NAMALWA (cell line): ENCODE measurements around the gene ING3.
"Not testable (repeated sequence)": the region's sequence is repeated elsewhere in the genome, so short reads cannot be mapped to it uniquely, and the experiment has no call there.

ENCODE experiments used
- DNase-seq: peaks from one replicate; pipeline ENCODE4 v3.0.0-alpha.2; 2015; ENCODE audit warnings: low spot score

Gene ING3

DNA sequence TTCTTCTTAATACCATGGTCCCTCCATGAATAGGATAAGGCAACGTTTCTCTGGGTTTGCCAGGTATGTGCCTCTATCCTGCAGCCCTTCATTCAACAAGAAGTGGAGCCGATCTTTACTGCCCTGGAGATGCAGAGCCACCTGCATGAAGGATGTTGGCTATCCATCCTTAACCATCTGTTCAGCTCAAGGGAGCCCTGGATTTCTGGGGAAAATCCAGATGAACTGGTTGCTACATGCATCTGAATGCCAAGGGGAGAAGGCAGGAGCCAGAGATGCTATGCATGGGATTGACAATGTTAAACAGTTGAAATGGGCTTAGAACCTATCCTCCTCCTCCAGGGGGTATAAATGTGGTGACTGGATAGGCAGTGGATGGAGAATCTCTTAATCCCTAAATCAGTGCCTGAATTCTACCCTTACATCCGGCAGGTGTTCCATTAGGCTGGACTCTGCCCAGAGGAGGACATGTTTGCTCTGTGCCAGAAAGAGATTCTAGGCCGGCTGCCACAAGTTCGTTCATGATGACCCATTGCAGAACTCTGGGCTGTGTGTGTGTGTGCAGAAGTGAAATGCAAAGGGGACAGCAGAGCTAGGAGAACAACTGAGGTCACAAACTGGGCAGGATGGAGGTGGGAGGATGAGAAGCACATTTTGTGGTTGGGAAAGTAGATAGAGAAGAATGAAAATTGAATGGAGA is 53.6 kb downstream of the ING3 start:
- DNase-seq, result no peak

DNA sequence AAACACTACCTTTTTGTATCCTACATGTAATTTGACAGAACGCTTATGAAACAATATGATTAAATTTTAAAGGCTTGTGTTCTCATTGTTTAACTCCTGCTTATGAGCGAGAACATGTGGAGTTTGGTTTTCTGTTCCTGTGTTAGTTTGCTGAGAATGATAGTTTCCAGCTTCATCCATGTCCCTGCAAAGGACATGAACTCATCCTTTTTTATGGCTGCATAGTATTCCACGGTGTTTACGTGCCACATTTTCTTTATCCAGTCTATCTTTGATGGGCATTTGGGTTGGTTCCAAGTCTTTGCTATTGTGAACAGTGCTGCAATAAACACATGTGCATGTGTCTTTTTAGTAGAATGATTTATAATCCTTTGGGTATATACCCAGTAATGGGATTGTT is 54.5 kb downstream of the ING3 start:
- not testable (repeated sequence) for DNase-seq

DNA sequence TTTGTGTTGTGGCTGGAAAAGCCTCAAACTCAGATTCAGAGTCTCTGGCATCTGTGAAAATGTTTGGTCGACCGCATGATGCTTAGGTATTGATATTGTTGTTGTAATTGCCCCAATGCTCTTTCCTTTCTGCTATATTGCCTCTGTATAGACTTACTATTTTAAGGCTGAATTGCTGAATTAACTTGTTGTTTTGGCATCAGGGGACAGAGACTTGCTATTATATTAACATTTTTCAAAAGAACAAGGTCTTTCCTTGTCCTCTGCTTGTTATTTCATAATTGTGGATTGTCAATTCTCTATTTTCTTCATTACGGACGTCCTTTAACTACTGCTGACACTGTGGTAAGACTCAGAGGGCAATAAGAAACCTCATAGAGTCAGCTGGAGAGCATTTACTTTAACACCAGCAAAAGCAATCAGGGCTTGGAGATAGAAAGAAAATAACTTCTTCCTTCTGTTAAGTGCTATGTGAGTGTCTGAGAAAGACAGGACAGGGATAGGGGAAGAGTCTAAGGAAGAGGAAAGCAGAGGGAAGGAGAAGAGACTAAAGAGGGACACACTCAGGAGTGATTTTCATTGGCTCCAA is 55.5 kb downstream of the ING3 start:
- DNase-seq, result no peak

- DNase-seq, result no peak
These were observed 56.2 kb downstream of the ING3 start for GRCh38 chr7:121006711-121007315.

- no peak for DNase-seq
These were observed 58.2 kb downstream of the ING3 start for GRCh38 chr7:121008816-121009215.

- no peak for DNase-seq
These were observed 60.8 kb downstream of the ING3 start for GRCh38 chr7:121011401-121011800.

- DNase-seq, result no peak
These were observed 61.7 kb downstream of the ING3 start for GRCh38 chr7:121012170-121012874.

- DNase-seq, result no peak
These were observed 62.3 kb downstream of the ING3 start for GRCh38 chr7:121012919-121013318.

DNA sequence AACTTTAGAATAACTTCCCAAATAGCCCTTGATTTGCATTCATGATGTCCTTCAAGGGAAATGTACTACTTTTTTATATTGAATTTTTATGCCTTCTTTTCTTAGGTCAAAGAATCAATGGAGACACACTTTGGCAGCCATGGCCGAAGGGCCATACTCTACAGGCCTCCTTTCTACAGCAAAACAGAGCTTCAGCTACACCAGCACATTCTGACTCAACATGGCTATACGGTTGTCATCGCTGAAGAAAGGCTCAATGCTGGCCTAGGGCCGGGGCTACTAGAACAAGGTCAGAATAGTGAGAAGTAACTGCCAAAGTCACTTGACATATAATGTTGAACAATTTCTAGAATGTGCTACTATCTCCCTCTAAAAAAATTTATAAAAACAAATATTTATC is 65.0 kb downstream of the ING3 start:
- DNase-seq, result no peak

- DNase-seq, result no peak
These were observed 66.4 kb downstream of the ING3 start for GRCh38 chr7:121016966-121017365.

DNA sequence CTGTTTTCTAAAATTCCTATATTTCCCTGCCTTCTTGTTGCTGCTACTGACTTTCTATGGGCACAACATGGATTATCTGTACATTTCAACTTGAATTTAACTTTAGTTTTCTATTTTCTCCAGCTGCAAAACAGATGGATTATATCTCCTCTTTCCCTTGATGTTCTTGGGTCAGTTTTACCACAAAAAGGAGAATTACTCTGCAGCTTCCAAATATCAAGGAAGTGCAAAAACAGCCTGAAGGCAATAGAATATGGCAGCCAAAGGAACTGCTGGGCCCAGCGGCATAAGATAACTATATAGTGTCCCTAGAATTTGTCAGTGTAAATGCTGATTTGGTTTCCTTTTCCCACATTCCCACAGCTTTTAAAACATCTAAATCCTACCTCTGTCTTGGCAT is 67.0 kb downstream of the ING3 start:
- DNase-seq, result no peak

- no peak for DNase-seq
These were observed 68.4 kb downstream of the ING3 start for GRCh38 chr7:121019018-121019417.

DNA sequence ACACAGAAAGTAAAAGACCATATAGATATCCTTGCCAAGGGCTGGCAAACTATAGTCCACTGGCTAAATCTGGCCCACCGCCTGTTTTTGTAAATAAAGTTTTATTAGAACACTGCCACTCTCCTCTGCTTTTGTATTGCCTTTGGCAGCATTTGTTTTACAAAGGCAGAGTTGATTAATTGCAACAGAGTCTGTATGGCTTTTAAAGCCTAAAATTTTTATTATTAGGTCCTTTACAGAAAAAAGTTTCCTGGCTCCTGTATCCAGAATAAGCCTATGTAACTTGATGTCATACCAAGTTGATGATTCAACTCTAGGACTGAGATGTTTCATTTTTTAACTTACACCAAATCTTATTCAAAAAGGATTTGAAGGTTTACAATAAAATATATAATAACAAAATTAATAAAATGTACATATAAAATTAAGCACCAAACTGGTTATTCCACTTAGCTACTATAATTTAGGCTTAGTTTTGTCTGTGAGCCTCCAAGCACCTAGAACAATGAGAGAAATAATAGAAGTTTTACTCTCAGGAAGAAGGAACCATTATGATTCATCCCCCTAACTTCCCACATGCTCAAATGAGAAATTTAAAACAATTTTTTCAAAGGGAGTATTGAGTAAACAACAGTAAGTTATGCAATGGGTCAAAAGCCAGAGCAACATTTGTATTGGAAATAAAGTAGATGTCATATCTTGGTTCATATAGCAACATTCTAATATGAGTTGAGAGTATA is 69.8 kb downstream of the ING3 start:
- DNase-seq, result no peak

GRCh38 chr7:121020989-121021969 is 70.7 kb downstream of the ING3 start:
- no peak for DNase-seq

DNA sequence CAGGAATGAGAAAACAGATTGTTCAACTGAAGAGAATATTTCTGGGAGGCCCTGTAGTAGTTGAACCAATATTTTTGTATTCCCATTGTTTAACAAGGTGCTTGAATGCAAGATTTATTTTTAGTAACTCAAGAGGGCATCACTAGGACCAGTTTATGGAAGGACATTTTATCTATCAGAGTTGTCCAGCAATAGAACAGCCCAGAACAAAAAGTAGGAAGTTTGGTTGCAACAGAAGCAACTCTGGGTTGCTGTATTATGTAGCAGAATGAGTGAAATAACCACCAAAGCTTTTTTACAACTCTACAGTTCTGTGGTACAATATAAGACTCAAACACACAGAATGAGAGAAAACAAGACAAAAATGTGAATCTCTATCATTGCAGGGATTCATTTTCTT is 72.6 kb downstream of the ING3 start:
- no peak for DNase-seq

- DNase-seq, result no peak
These were observed 73.3 kb downstream of the ING3 start for GRCh38 chr7:121023683-121024511.

DNA sequence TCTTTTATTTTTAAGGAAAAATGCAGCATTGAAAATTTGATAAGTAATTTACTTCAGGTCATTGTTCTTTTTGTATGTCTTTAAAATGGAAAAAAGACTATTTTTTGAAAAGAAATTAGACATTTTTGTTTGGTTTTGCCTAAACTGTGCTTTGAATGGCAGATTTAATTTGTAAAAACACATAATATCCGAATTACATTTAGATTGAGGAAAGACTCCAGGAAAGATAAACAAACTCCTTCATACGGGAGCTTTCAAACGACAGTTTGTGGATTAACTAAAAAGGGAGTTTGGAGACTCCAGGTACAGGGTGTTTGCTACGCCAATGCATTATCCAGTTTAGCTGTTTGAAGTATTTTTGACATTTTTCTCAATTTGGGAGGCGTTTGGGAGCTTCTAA is 74.0 kb downstream of the ING3 start:
- no peak for DNase-seq

- DNase-seq, result no peak
These were observed 75.6 kb downstream of the ING3 start for GRCh38 chr7:121026159-121026558.

- no peak for DNase-seq
These were observed 76.1 kb downstream of the ING3 start for GRCh38 chr7:121026577-121027111.
